Esophagus squamous epithelium (tissue), 5 donors: ENCODE data around the gene YAF2. TPM values are rescaled to one million over a fixed set of nuclear protein-coding genes. Genes with fewer than 3 reads are reported as not detected.

Experiments used
- DNase-seq: peaks from one replicate; lab custom pipeline; 2025; lab: John Stamatoyannopoulos, UW
- H3K27ac ChIP-seq, 4 donors: fragments of 200-600 bp; sonication (generic); one replicate each; pipeline ENCODE4 v1.5.1; 2016 to 2019; ENCODE audit warnings: mild to moderate bottlenecking in 1 of 4
- H3K27me3 ChIP-seq, 4 donors: fragments of 200-600 bp; sonication (generic); 1 replicate in 3 of 4; 2 replicates in 1 of 4; pipeline versions ENCODE4 v1.5.1 to v1.6.0; 2017 to 2021; ENCODE audit warnings: antibody characterized with exemption in 1 of 4
- H3K36me3 ChIP-seq, 3 donors: fragments of 200-600 bp; sonication (generic); one replicate each; pipeline ENCODE4 v1.5.1; 2016 to 2019
- H3K4me1 ChIP-seq, 3 donors: fragments of 200-600 bp; sonication (generic); one replicate each; pipeline ENCODE4 v1.5.1; 2017 to 2019
- H3K4me3 ChIP-seq, 4 donors: fragments of 200-600 bp; sonication (generic); 1 replicate in 3 of 4; 2 replicates in 1 of 4; pipeline ENCODE4 v1.5.1; 2016 to 2019; ENCODE audit warnings: mild to moderate bottlenecking in 2 of 4, moderate library complexity in 1 of 4
- H3K9me3 ChIP-seq, 3 donors: fragments of 200-600 bp; sonication (generic); one replicate each; pipeline ENCODE4 v1.5.1; 2016 to 2019
- CTCF ChIP-seq, 6 experiments: fragments of 450-650 bp in 4 of 6; fragments of 200-600 bp in 2 of 6; sonication (generic) in 2 of 6; IDR thresholded peaks; one replicate each; pipeline ENCODE4 v1.5.1; 2016 to 2019; ENCODE audit warnings: antibody characterized with exemption in 6 of 6, mild to moderate bottlenecking in 4 of 6, moderate library complexity in 4 of 6
- POLR2A ChIP-seq, 4 donors: fragments of 450-650 bp; IDR thresholded peaks; one replicate each; pipeline ENCODE4 v1.6.1; 2017; ENCODE audit warnings: antibody characterized with exemption in 4 of 4, mild to moderate bottlenecking in 4 of 4, moderate library complexity in 3 of 4
- WGBS, 2 donors: methylation state at CpG; one replicate each; pipeline ENCODE4 v1.1.5; 2018; 5-methylcytosine and 5-hydroxymethylcytosine counted together
- intact Hi-C: fragments of 100-400 bp; cut with DNase I; formaldehyde crosslinking; loops from one replicate; pipeline ENCODE4 v1.15.0; 2022
- total RNA-seq, 4 donors: library from RNA; depleted of rRNA; stranded (reverse); fragments of >200 nt; gene quantifications; one replicate each; pipeline ENCODE4 v1.1.0, GENCODE V29; 2016
- donor health status: DM: yes; HTN: yes; CAD: no.

Gene YAF2
- total RNA-seq, 4 donors from 2014 or later: 4.9 to 25.2 (median 12.4) TPM

- Histone ChIP-seq H3K4me1 (no peaks in the 10 kb centered on the region), H3K36me3 (no peaks in the 10 kb centered on the region), H3K27ac (no peak overlapping the region), H3K27me3 (no peaks in the 10 kb centered on the region), H3K9me3 (peaks cover 0 to 10% (median 0%) of the 10 kb centered on the region in 3 donors), H3K4me3 (no peak overlapping the region)
- 72 to 84% methylated on average over 6 of the region's 6 CpGs for WGBS, 2 donors
- intact Hi-C loops: no loop called here
- no peak for DNase-seq
- TF ChIP-seq CTCF (IDR thresholded peaks at IDR 0.05): no peak
- TF ChIP-seq POLR2A (IDR thresholded peaks at IDR 0.05): no peak
Observed at GRCh38 chr12:42277396-42278127, 39.5 kb upstream of the YAF2 start.

- Histone ChIP-seq H3K9me3 (peaks cover 0 to 10% (median 0%) of the 10 kb centered on the region in 3 donors), H3K27me3 (no peaks in the 10 kb centered on the region), H3K36me3 (no peaks in the 10 kb centered on the region), H3K4me3 (no peak overlapping the region), H3K27ac (no peak overlapping the region), H3K4me1 (no peaks in the 10 kb centered on the region)
- intact Hi-C loops: no loop called here
- no peak for DNase-seq
- WGBS, 2 donors: 83 to 85% methylated on average over 4 of the region's 4 CpGs
- TF ChIP-seq CTCF (IDR thresholded peaks at IDR 0.05) (no peak), POLR2A (IDR thresholded peaks at IDR 0.05) (no peak)
Observed at GRCh38 chr12:42275499-42275898, 37.5 kb upstream of the YAF2 start.

GRCh38 chr12:42273706-42274105 is 35.7 kb upstream of the YAF2 start:
- intact Hi-C loops: no loop called here
- Histone ChIP-seq H3K4me1 (no peaks in the 10 kb centered on the region), H3K27ac (no peak overlapping the region), H3K27me3 (no peaks in the 10 kb centered on the region), H3K4me3 (no peak overlapping the region), H3K9me3 (peaks cover 0 to 10% (median 0%) of the 10 kb centered on the region in 3 donors), H3K36me3 (no peaks in the 10 kb centered on the region)
- TF ChIP-seq CTCF (IDR thresholded peaks at IDR 0.05) (no peak), POLR2A (IDR thresholded peaks at IDR 0.05) (no peak)
- WGBS, 2 donors: 93% methylated on average over 3 of the region's 21 CpGs; no CpG with 5 or more reads in 1 of the 2 donors
- DNase-seq: no peak

GRCh38 chr12:42270596-42270995 is 32.5 kb upstream of the YAF2 start:
- H3K36me3 ChIP-seq: no peaks in the 10 kb centered on the region
- no peak for DNase-seq
- peaks cover 0 to 4% (median 0%) of the 10 kb centered on the region in 4 donors for H3K27me3 ChIP-seq
- H3K4me3 ChIP-seq: no peak overlapping the region
- H3K27ac ChIP-seq: no peak overlapping the region
- H3K9me3 ChIP-seq: peaks cover 0 to 10% (median 0%) of the 10 kb centered on the region in 3 donors
- TF ChIP-seq POLR2A (IDR thresholded peaks at IDR 0.05): no peak
- TF ChIP-seq CTCF (IDR thresholded peaks at IDR 0.05): no peak
- 61 to 62% methylated on average over 4 of the region's 4 CpGs for WGBS, 2 donors
- intact Hi-C loops: no loop called here
- no peaks in the 10 kb centered on the region for H3K4me1 ChIP-seq

GRCh38 chr12:42267413-42268190 is 29.6 kb upstream of the YAF2 start:
- 87 to 97% methylated on average over 5 of the region's 15 CpGs for WGBS, 2 donors
- Histone ChIP-seq H3K36me3 (no peaks in the 10 kb centered on the region), H3K27ac (no peak overlapping the region), H3K9me3 (no peaks in the 10 kb centered on the region), H3K4me1 (no peaks in the 10 kb centered on the region), H3K27me3 (peaks cover 0 to 4% (median 0%) of the 10 kb centered on the region in 4 donors), H3K4me3 (no peak overlapping the region)
- DNase-seq: no peak
- intact Hi-C loops: no loop called here
- TF ChIP-seq CTCF (IDR thresholded peaks at IDR 0.05) (no peak), POLR2A (IDR thresholded peaks at IDR 0.05) (no peak)
